GM19035 (cell line): Measurements from ENCODE around the gene SNX9.

Experiments
- ATAC-seq: cut with Tn5 transposase; IDR thresholded peaks from one replicate; pipeline ENCODE4 v1.9.1; 2021; ENCODE audit not compliant: unreplicated experiment

Gene SNX9

GRCh38 chr6:157987788-157988699, 165.0 kb downstream of the SNX9 start:
- ATAC-seq: no peak

GRCh38 chr6:157988700-157989063, 165.6 kb downstream of the SNX9 start:
- no peak for ATAC-seq

GRCh38 chr6:157989541-157990289, 166.7 kb downstream of the SNX9 start:
- ATAC-seq: no peak

DNA sequence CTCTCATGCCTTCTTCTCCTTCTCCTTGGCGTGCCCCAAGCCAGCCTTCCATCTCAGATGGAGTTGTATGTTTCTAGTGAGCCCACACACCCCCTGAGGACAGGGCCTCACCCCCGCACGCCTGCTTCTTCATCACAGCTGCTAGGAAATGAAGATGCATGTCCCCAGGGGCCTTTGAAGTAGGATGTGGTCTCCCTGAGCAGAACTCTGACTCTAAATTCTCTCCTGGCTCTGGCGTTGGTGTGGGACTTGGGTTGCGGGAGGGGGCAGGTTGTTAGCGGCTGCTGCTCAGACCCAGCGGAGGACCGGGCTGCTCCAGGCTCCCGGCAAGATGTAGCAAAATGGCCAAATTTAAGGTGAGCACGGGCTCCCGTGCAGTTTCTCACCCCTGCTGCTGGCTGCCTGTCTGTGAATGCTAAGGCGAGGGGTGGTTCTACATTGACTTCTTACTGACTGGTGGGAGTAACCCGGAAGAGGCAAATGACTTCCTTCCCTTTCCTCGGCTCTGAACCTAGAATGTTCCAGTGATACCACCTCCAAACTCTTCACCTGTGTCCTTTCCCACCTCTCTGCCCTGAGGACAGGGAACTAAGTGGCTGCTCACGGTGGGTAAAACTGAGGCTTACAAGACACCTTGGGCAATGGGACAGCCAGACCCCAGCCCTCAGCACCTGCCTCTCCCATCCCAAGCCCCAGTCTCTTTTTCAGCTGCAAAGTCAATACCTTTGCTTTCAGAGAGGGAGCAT, 167.4 kb downstream of the SNX9 start:
- no peak for ATAC-seq

DNA sequence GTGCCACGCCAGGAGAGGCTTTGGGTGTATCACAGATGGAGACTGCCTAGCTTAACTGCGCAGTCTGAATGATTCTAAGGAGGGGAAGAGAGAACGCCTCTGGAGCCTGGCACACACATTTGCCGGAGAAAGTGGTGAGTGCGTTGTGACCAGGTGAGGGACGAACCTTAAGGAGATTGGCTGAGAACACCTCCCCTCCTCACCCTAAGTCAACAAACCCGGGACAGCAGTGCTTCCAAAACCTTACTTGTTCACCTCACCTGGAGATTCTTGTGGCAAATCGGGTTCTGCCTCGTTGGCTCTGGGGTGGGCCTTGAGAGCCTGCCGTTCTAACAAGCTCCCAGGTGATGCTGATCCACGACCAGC, 168.0 kb downstream of the SNX9 start:
- ATAC-seq: no peak

DNA sequence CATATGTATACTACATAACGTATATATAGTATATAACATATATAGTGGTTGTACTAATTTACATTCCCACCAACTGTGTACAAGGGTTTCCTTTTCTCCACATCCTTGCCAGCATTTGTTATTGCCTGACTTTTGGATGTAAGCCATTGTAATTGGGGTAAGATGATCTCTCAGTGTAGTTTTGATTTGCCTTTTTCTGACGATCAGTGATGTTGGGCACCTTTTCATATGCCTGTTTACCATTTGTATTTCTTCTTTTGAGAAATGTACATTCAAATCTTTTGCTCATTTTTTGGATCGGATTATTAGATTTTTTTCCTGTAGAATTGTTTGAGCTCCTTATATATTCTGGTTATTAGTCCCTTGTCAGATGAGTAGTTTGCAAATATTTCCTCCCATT, 170.0 kb downstream of the SNX9 start:
- no peak for ATAC-seq

- no peak for ATAC-seq
Observed at GRCh38 chr6:157994125-157994795, 171.2 kb downstream of the SNX9 start.
